Tibial nerve (tissue), 4 donors: ENCODE data around the gene HOTAIR. TPM values are rescaled to one million over a fixed set of nuclear protein-coding genes. Genes with fewer than 3 reads are reported as not detected.

Source experiments
- DNase-seq, 2 donors: peaks; one replicate each; pipeline ENCODE4 v3.0.0-alpha.2; 2019; ENCODE audit warnings: low spot score in 2 of 2
- H3K27ac ChIP-seq, 4 donors: fragments of 200-600 bp; sonication (generic) in 3 of 4; one replicate each; pipeline ENCODE4 v1.5.1; 2017 to 2019; ENCODE audit warnings: mild to moderate bottlenecking in 1 of 4
- H3K27me3 ChIP-seq, 2 donors: fragments of 200-600 bp; sonication (generic) in 1 of 2; one replicate each; pipeline versions ENCODE4 v1.5.1 to v1.6.0; 2017 to 2019
- H3K36me3 ChIP-seq, 3 donors: fragments of 200-600 bp; sonication (generic); one replicate each; pipeline ENCODE4 v1.5.1; 2018 to 2019
- H3K4me1 ChIP-seq, 4 donors: fragments of 200-600 bp; sonication (generic) in 3 of 4; one replicate each; pipeline ENCODE4 v1.5.1; 2017 to 2019
- H3K4me3 ChIP-seq, 4 donors: fragments of 200-600 bp; sonication (generic) in 3 of 4; one replicate each; pipeline ENCODE4 v1.5.1; 2017 to 2019; ENCODE audit warnings: mild to moderate bottlenecking in 1 of 4, moderate library complexity in 1 of 4
- H3K9me3 ChIP-seq, 4 donors: fragments of 200-600 bp; sonication (generic) in 3 of 4; one replicate each; pipeline ENCODE4 v1.5.1; 2017 to 2019
- CTCF ChIP-seq, 5 experiments: fragments of 200-600 bp in 3 of 5; fragments of 450-650 bp in 2 of 5; sonication (generic) in 3 of 5; IDR thresholded peaks; one replicate each; pipeline ENCODE4 v1.5.1; 2016 to 2019; ENCODE audit warnings: antibody characterized with exemption in 5 of 5, mild to moderate bottlenecking in 3 of 5, moderate library complexity in 2 of 5
- EP300 ChIP-seq, 2 donors: sonication (generic); formaldehyde crosslinking; IDR thresholded peaks; one replicate each; pipeline ENCODE4 v1.6.1; 2017; ENCODE audit warnings: antibody characterized with exemption in 2 of 2, mild to moderate bottlenecking in 1 of 2
- POLR2A ChIP-seq, 2 donors: fragments of 450-650 bp; IDR thresholded peaks; one replicate each; pipeline ENCODE4 v1.6.1; 2017; ENCODE audit warnings: antibody characterized with exemption in 2 of 2, mild to moderate bottlenecking in 2 of 2, moderate library complexity in 2 of 2
- WGBS, 2 donors: methylation state at CpG; one replicate each; pipeline ENCODE4 v1.1.5; 2018; 5-methylcytosine and 5-hydroxymethylcytosine counted together
- total RNA-seq, 4 donors: library from RNA; depleted of rRNA; stranded (reverse); fragments of >200 nt; gene quantifications; one replicate each; pipeline ENCODE4 v1.1.0, GENCODE V29; 2016

The HOTAIR gene
- total RNA-seq, 4 donors from 2014 or later, result 0.20 to 0.42 (median 0.30) TPM; not detected in 1

- DNase-seq, result no peak
- Histone ChIP-seq H3K27me3 (peaks cover 0 to 53% of the 10 kb centered on the region in 2 donors), H3K9me3 (no peaks in the 10 kb centered on the region), H3K4me1 (peaks cover 0 to 92% (median 11%) of the 10 kb centered on the region in 4 donors), H3K36me3 (peaks cover 0 to 4% (median 0%) of the 10 kb centered on the region in 3 donors), H3K4me3 (no peak overlapping the region), H3K27ac (peak overlapping the region; percentile 31 to 99 (median 92))
- 64 to 71% methylated on average over 19 of the region's 19 CpGs for WGBS, 2 donors
- no peak for TF ChIP-seq CTCF (IDR thresholded peaks at IDR 0.05)
- no peak for TF ChIP-seq EP300 (IDR thresholded peaks at IDR 0.05)
- TF ChIP-seq POLR2A (IDR thresholded peaks at IDR 0.05), result no peak
Observed at GRCh38 chr12:54002915-54003389, 28.2 kb upstream of the HOTAIR start.

GRCh38 chr12:54002278-54002914 lies 27.6 kb upstream of the HOTAIR start:
- Histone ChIP-seq H3K27ac (peak overlapping the region; percentile 31 to 99 (median 92)), H3K4me3 (peak overlapping the region in 1 of 4 donors; percentile 64), H3K27me3 (peaks cover 0 to 54% of the 10 kb centered on the region in 2 donors), H3K36me3 (peaks cover 0 to 4% (median 0%) of the 10 kb centered on the region in 3 donors), H3K9me3 (no peaks in the 10 kb centered on the region), H3K4me1 (peaks cover 0 to 91% (median 9%) of the 10 kb centered on the region in 4 donors)
- DNase-seq, result no peak
- TF ChIP-seq POLR2A (IDR thresholded peaks at IDR 0.05), result no peak
- no peak for TF ChIP-seq CTCF (IDR thresholded peaks at IDR 0.05)
- no peak for TF ChIP-seq EP300 (IDR thresholded peaks at IDR 0.05)
- 42 to 59% methylated on average over 19 of the region's 19 CpGs for WGBS, 2 donors

GRCh38 chr12:54001283-54002187 lies 26.8 kb upstream of the HOTAIR start:
- H3K27me3 ChIP-seq, result peaks cover 0 to 58% of the 10 kb centered on the region in 2 donors
- no peaks in the 10 kb centered on the region for H3K9me3 ChIP-seq
- peak overlapping the region in 3 of 4 donors; percentile 51 to 64 (median 57) for H3K4me3 ChIP-seq
- peaks cover 0 to 91% (median 11%) of the 10 kb centered on the region in 4 donors for H3K4me1 ChIP-seq
- H3K36me3 ChIP-seq, result peaks cover 0 to 4% (median 0%) of the 10 kb centered on the region in 3 donors
- 37 to 42% methylated on average over 8 of the region's 8 CpGs for WGBS, 2 donors
- DNase-seq, result no peak
- peak overlapping the region; percentile 86 to 99 (median 94) for H3K27ac ChIP-seq
- TF ChIP-seq POLR2A (IDR thresholded peaks at IDR 0.05), result no peak
- no peak for TF ChIP-seq EP300 (IDR thresholded peaks at IDR 0.05)
- TF ChIP-seq CTCF (IDR thresholded peaks at IDR 0.05), result no peak

- TF ChIP-seq EP300 (IDR thresholded peaks at IDR 0.05) (peak in 1 of 2 donors; percentile 42), CTCF (IDR thresholded peaks at IDR 0.05) (peak in 1 of 5 experiments; percentile 12), POLR2A (IDR thresholded peaks at IDR 0.05) (no peak)
- no peak for DNase-seq
- H3K27me3 ChIP-seq, result peaks cover 0 to 65% of the 10 kb centered on the region in 2 donors
- H3K27ac ChIP-seq, result peak within 1 kb of the TSS; percentile 86 to 99 (median 94)
- 2 to 4% methylated on average over 64 to 68 of the region's 87 CpGs for WGBS, 2 donors
- H3K9me3 ChIP-seq, result no peaks in the 10 kb centered on the region
- H3K4me3 ChIP-seq, result peak within 1 kb of the TSS; percentile 51 to 83 (median 60)
- H3K4me1 ChIP-seq, result peaks cover 0 to 90% (median 12%) of the 10 kb centered on the region in 4 donors
- H3K36me3 ChIP-seq, result peaks cover 0 to 4% (median 0%) of the 10 kb centered on the region in 3 donors
Observed at GRCh38 chr12:54000116-54001114, 25.7 kb upstream of the HOTAIR start, which contains the start of gene HOXC9. HOXC9 (plus strand) TSS chr12:54000161; CDS start chr12:54000189, 28 bp downstream.
